CD4-positive, alpha-beta memory T cell (primary cell): ENCODE results near the gene CELF4. TPM values are rescaled to one million over a fixed set of nuclear protein-coding genes. Genes with fewer than 3 reads are reported as not detected.
A peak's percentile ranks its signal among the peaks of the same experiment; 100 is the strongest.

Experiments used
- CTCF ChIA-PET: fragments of 350-600 bp; sonication (Branson Sonifier 250); formaldehyde crosslinking; loops from one replicate; lab custom pipeline; 2021; ENCODE audit warnings: inconsistent platforms; ENCODE audit not compliant: partially characterized antibody; lab: Charles Lee
- POLR2A ChIA-PET: fragments of 350-600 bp; sonication (Branson Sonifier 250); formaldehyde crosslinking; loops from one replicate; lab custom pipeline; 2021; ENCODE audit not compliant: partially characterized antibody; lab: Charles Lee
- DNase-seq, 5 donors: peaks; one replicate each; pipeline versions ENCODE4 v3.0.0 to v3.0.0-alpha.2; 2020 to 2022; ENCODE audit warnings: mixed read lengths in 1 of 5
- H3K27ac ChIP-seq: one replicate; pipeline ENCODE4 v1.7.0; 2013; ENCODE audit warnings: low read depth, low read length
- H3K27me3 ChIP-seq: 2 replicates; pipeline ENCODE4 v1.7.0; 2013; ENCODE audit warnings: mild to moderate bottlenecking, low read length, moderate library complexity; ENCODE audit not compliant: insufficient read depth
- H3K36me3 ChIP-seq: 2 replicates; pipeline ENCODE4 v1.7.0; 2013; ENCODE audit warnings: mild to moderate bottlenecking, low read length, moderate library complexity; ENCODE audit not compliant: insufficient read depth
- H3K4me1 ChIP-seq: 2 replicates; pipeline ENCODE4 v1.7.0; 2013; ENCODE audit warnings: mild to moderate bottlenecking, low read length, moderate library complexity; ENCODE audit not compliant: insufficient read depth
- H3K4me3 ChIP-seq, 2 donors: one replicate each; pipeline ENCODE4 v1.7.0; 2013; ENCODE audit warnings: low read length in 2 of 2, mild to moderate bottlenecking in 1 of 2
- H3K9me3 ChIP-seq, 2 donors: one replicate each; pipeline ENCODE4 v1.7.0; 2013; ENCODE audit warnings: low read length in 2 of 2, control low read depth in 1 of 2; ENCODE audit not compliant: control insufficient read depth in 1 of 2
- H3K27ac Mint-ChIP-seq, 7 donors: one replicate each; pipeline ENCODE4 v1.8.0; 2020 to 2021; ENCODE audit warnings: mixed read lengths in 7 of 7, mild to moderate bottlenecking in 6 of 7, inconsistent platforms in 3 of 7, moderate library complexity in 3 of 7
- H3K27me3 Mint-ChIP-seq, 2 donors: one replicate each; pipeline ENCODE4 v1.8.0; 2020 to 2021; ENCODE audit warnings: mixed read lengths in 2 of 2
- H3K36me3 Mint-ChIP-seq, 2 donors: one replicate each; pipeline ENCODE4 v1.8.0; 2020 to 2021; ENCODE audit warnings: mixed read lengths in 2 of 2, inconsistent platforms in 1 of 2, mild to moderate bottlenecking in 1 of 2
- H3K4me1 Mint-ChIP-seq, 4 donors: one replicate each; pipeline ENCODE4 v1.8.0; 2020 to 2021; ENCODE audit warnings: mixed read lengths in 4 of 4, mild to moderate bottlenecking in 1 of 4
- H3K4me3 Mint-ChIP-seq, 8 donors: one replicate each; pipeline ENCODE4 v1.8.0; 2020 to 2021; ENCODE audit warnings: mixed read lengths in 8 of 8, mild to moderate bottlenecking in 7 of 8, moderate library complexity in 6 of 8, inconsistent platforms in 3 of 8
- H3K9me3 Mint-ChIP-seq, 8 donors: one replicate each; pipeline ENCODE4 v1.8.0; 2020 to 2021; ENCODE audit warnings: mixed read lengths in 8 of 8, mild to moderate bottlenecking in 5 of 8, inconsistent platforms in 3 of 8, moderate library complexity in 1 of 8
- intact Hi-C: fragments of 100-400 bp; cut with micrococcal nuclease; formaldehyde crosslinking; loops from one replicate; pipeline ENCODE4 v1.15.1; 2023
- polyA plus RNA-seq, 2 donors: library from polyadenylated mRNA; unstranded; fragments of 300-500 nt; fragmentation: Illumina TruSeq; gene quantifications; one replicate each; pipeline ENCODE4 v1.2.3, GENCODE V29; 2021
- total RNA-seq, 2 experiments: library from RNA; stranded (reverse); gene quantifications; one replicate each; pipeline ENCODE4 v1.2.3, GENCODE V29; 2021

CELF4 gene
- total and polyA plus RNA-seq, 4 experiments from 2014 or later = 0.23 TPM; not detected in 3

DNA sequence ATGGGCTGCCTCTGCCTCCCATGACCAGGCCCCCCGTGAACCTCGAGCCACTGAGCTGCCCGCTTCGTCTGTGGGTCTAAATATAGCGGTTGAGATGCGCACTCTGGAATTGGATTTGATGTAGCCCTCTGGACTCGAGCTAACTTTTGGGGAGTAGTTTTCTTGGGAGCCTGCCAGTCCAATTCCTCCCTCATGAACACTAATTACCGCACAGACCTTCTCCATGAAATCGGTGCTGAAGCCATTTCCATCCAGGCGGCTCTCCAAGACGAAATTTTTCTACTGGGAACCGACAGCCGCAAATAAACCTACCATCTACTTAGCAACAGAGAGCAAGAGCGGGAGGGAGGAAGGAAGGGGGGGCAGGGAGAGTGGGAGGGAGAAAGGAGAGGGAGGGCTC, 63.6 kb downstream of the CELF4 start:
- Histone ChIP-seq H3K27me3 (no peaks in the 10 kb centered on the region), H3K4me1 (no peaks in the 10 kb centered on the region), H3K27ac (no peak overlapping the region), H3K36me3 (no peaks in the 10 kb centered on the region), H3K9me3 (no peaks in the 10 kb centered on the region), H3K4me3 (no peak overlapping the region)
- H3K9me3 Mint-ChIP-seq = peaks cover 0 to 4% (median 0%) of the 10 kb centered on the region in 8 donors
- H3K27ac Mint-ChIP-seq = no peak overlapping the region
- H3K4me3 Mint-ChIP-seq = no peak overlapping the region
- no peaks in the 10 kb centered on the region for H3K4me1 Mint-ChIP-seq
- intact Hi-C loops = no loop called here
- H3K27me3 Mint-ChIP-seq = peaks cover 2 to 3% of the 10 kb centered on the region in 2 donors
- POLR2A ChIA-PET = no interaction called here
- CTCF ChIA-PET = no interaction called here
- H3K36me3 Mint-ChIP-seq = no peaks in the 10 kb centered on the region
- no peak for DNase-seq

GRCh38 chr18:37501136-37501535, 64.5 kb downstream of the CELF4 start:
- Histone ChIP-seq H3K4me3 (no peak overlapping the region), H3K36me3 (no peaks in the 10 kb centered on the region), H3K27ac (no peak overlapping the region), H3K4me1 (no peaks in the 10 kb centered on the region), H3K27me3 (no peaks in the 10 kb centered on the region), H3K9me3 (no peaks in the 10 kb centered on the region)
- Mint-ChIP-seq H3K36me3 (no peaks in the 10 kb centered on the region), H3K9me3 (peaks cover 0 to 4% (median 0%) of the 10 kb centered on the region in 8 donors), H3K27me3 (peaks cover 2 to 3% of the 10 kb centered on the region in 2 donors), H3K4me1 (no peaks in the 10 kb centered on the region), H3K4me3 (no peak overlapping the region), H3K27ac (no peak overlapping the region)
- POLR2A ChIA-PET = no interaction called here
- DNase-seq = no peak
- intact Hi-C loops = no loop called here
- CTCF ChIA-PET = no interaction called here

DNA sequence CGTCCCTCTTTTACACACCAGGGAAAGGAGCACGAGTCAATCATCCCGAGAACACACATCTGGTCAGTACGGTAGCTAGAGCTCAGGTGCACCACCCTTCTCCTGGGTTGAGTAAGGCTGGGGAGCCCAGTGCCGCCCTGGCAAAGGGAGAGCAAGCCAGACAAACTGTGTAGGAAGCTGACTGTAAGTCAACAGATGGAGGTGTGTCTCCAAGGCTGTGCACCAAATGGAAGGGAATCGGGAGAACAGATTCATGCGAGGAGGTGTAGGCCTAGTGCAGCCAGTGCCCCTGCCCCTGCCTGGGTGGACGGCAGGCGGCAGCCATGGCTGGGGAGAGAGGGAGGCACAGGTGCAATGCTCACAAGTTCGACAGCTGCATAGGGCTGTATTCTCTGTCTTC, 65.7 kb downstream of the CELF4 start:
- peak overlapping the region in 1 of 7 donors; percentile 32 for H3K27ac Mint-ChIP-seq
- no peaks in the 10 kb centered on the region for H3K27me3 ChIP-seq
- no peak overlapping the region for H3K4me3 Mint-ChIP-seq
- H3K4me1 Mint-ChIP-seq = no peaks in the 10 kb centered on the region
- CTCF ChIA-PET = no interaction called here
- intact Hi-C loops = no loop called here
- H3K4me3 ChIP-seq = no peak overlapping the region
- no peaks in the 10 kb centered on the region for H3K36me3 ChIP-seq
- POLR2A ChIA-PET = no interaction called here
- H3K9me3 Mint-ChIP-seq = peaks cover 0 to 4% (median 0%) of the 10 kb centered on the region in 8 donors
- H3K36me3 Mint-ChIP-seq = no peaks in the 10 kb centered on the region
- no peaks in the 10 kb centered on the region for H3K4me1 ChIP-seq
- DNase-seq = no peak
- H3K27ac ChIP-seq = no peak overlapping the region
- H3K9me3 ChIP-seq = no peaks in the 10 kb centered on the region
- H3K27me3 Mint-ChIP-seq = peaks cover 3% of the 10 kb centered on the region in 2 donors

GRCh38 chr18:37499044-37499443, 66.6 kb downstream of the CELF4 start:
- H3K36me3 ChIP-seq = no peaks in the 10 kb centered on the region
- ChIA-PET POLR2A (no interaction called here), CTCF (no interaction called here)
- H3K4me1 Mint-ChIP-seq = no peaks in the 10 kb centered on the region
- peaks cover 0 to 4% (median 0%) of the 10 kb centered on the region in 8 donors for H3K9me3 Mint-ChIP-seq
- H3K9me3 ChIP-seq = no peaks in the 10 kb centered on the region
- no peak overlapping the region for H3K4me3 ChIP-seq
- no peak overlapping the region for H3K27ac Mint-ChIP-seq
- H3K36me3 Mint-ChIP-seq = no peaks in the 10 kb centered on the region
- H3K27me3 ChIP-seq = no peaks in the 10 kb centered on the region
- intact Hi-C loops = no loop called here
- H3K27ac ChIP-seq = no peak overlapping the region
- DNase-seq = no peak
- H3K4me3 Mint-ChIP-seq = no peak overlapping the region
- H3K4me1 ChIP-seq = no peaks in the 10 kb centered on the region
- peaks cover 3% of the 10 kb centered on the region in 2 donors for H3K27me3 Mint-ChIP-seq

DNA sequence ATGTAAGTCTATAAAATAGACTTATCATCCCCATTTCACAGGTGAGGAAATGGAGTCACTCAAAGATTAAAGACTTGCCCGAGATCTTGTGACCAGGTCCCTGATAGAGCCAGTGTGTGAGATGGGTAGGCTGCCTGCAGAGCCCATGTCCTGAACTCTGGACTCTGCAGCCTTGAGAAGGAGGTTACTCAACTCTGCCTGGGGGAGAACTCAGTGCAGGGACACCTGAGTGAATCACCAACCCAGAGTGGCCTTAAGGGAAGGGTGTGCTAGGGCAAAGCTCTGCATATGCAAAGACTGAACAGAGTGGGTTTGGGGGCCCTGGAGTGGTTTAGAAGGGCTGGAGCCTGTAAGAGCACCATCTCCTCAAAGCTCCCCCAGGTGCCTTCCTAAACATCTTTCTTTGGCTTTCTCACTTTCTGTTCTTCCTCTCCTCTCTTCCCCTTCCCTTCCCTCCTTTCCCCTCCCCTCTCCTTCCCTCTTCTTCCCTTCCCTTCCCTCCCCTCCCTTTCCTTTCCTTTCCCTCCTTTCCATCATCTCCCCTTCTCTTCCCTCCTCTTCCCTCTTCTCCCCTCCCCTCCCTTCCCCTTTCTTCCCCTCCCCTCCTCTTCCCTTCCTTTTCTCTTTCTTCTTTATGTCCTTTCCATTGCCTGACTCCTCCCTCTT, 67.6 kb downstream of the CELF4 start:
- intact Hi-C loops = no loop called here
- H3K4me1 Mint-ChIP-seq = no peaks in the 10 kb centered on the region
- POLR2A ChIA-PET = no interaction called here
- H3K4me3 Mint-ChIP-seq = no peak overlapping the region
- Histone ChIP-seq H3K36me3 (no peaks in the 10 kb centered on the region), H3K4me1 (no peaks in the 10 kb centered on the region), H3K9me3 (no peaks in the 10 kb centered on the region), H3K27me3 (no peaks in the 10 kb centered on the region), H3K4me3 (no peak overlapping the region), H3K27ac (no peak overlapping the region)
- peaks cover 4 to 7% of the 10 kb centered on the region in 2 donors for H3K27me3 Mint-ChIP-seq
- no peak overlapping the region for H3K27ac Mint-ChIP-seq
- no peaks in the 10 kb centered on the region for H3K36me3 Mint-ChIP-seq
- peaks cover 0 to 7% (median 0%) of the 10 kb centered on the region in 8 donors for H3K9me3 Mint-ChIP-seq
- DNase-seq = no peak
- CTCF ChIA-PET = no interaction called here

- Mint-ChIP-seq H3K27ac (no peak overlapping the region), H3K4me1 (no peaks in the 10 kb centered on the region), H3K4me3 (no peak overlapping the region), H3K36me3 (no peaks in the 10 kb centered on the region), H3K9me3 (peaks cover 0 to 4% (median 0%) of the 10 kb centered on the region in 8 donors), H3K27me3 (peaks cover 5 to 8% of the 10 kb centered on the region in 2 donors)
- Histone ChIP-seq H3K4me3 (no peak overlapping the region), H3K4me1 (no peaks in the 10 kb centered on the region), H3K36me3 (no peaks in the 10 kb centered on the region), H3K9me3 (no peaks in the 10 kb centered on the region), H3K27ac (no peak overlapping the region), H3K27me3 (no peaks in the 10 kb centered on the region)
- no peak for DNase-seq
- intact Hi-C loops = no loop called here
- ChIA-PET CTCF (no interaction called here), POLR2A (interaction anchor here (0.6 kb wide), 1 partner anchor 42 kb away, joined by 3 read pairs; no protein-coding TSS in a partner anchor)
Observed at GRCh38 chr18:37496568-37496967, 69.0 kb downstream of the CELF4 start.

DNA sequence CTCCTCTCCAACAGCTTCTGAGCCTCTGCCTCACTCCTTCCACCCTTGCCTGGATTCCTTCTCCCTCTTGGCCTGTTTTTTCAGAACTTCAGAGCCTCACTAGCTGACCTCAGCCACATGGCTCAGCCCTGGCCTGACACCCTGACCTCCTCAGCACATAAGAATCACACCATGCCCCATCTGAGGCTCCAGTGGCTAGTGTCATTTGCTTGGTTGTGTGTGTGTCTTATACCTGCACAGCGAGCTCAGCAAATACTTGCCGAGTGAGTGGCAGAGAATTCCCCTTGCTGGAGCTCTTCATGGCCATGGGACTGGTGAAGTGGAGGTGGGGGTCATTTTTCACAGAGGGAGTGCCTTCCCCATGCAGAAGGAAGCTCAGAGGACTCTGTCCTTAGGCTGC, 70.2 kb downstream of the CELF4 start:
- no peak for DNase-seq
- H3K27ac ChIP-seq = no peak overlapping the region
- H3K36me3 Mint-ChIP-seq = no peaks in the 10 kb centered on the region
- H3K27ac Mint-ChIP-seq = peak overlapping the region in 1 of 7 donors; percentile 48
- H3K27me3 Mint-ChIP-seq = peaks cover 10 to 14% of the 10 kb centered on the region in 2 donors
- ChIA-PET CTCF (no interaction called here), POLR2A (interaction anchor here (0.6 kb wide), 1 partner anchor 29 kb away, joined by 3 read pairs; no protein-coding TSS in a partner anchor)
- no peaks in the 10 kb centered on the region for H3K27me3 ChIP-seq
- no peaks in the 10 kb centered on the region for H3K4me1 Mint-ChIP-seq
- H3K4me1 ChIP-seq = no peaks in the 10 kb centered on the region
- H3K4me3 ChIP-seq = no peak overlapping the region
- no peaks in the 10 kb centered on the region for H3K9me3 ChIP-seq
- intact Hi-C loops = no loop called here
- peaks cover 0 to 8% (median 0%) of the 10 kb centered on the region in 8 donors for H3K9me3 Mint-ChIP-seq
- H3K36me3 ChIP-seq = no peaks in the 10 kb centered on the region
- no peak overlapping the region for H3K4me3 Mint-ChIP-seq
